D341Med (cell line): ENCODE results near the gene KIF26B.
A peak's percentile ranks its signal among the peaks of the same experiment; 100 is the strongest.
"Not testable (repeated sequence)": the region's sequence is repeated elsewhere in the genome, so short reads cannot be mapped to it uniquely, and the experiment has no call there.

ENCODE experiments used
- DNase-seq: peaks from one replicate; pipeline ENCODE4 v3.0.0; 2012; ENCODE audit warnings: low spot score

KIF26B gene

DNA sequence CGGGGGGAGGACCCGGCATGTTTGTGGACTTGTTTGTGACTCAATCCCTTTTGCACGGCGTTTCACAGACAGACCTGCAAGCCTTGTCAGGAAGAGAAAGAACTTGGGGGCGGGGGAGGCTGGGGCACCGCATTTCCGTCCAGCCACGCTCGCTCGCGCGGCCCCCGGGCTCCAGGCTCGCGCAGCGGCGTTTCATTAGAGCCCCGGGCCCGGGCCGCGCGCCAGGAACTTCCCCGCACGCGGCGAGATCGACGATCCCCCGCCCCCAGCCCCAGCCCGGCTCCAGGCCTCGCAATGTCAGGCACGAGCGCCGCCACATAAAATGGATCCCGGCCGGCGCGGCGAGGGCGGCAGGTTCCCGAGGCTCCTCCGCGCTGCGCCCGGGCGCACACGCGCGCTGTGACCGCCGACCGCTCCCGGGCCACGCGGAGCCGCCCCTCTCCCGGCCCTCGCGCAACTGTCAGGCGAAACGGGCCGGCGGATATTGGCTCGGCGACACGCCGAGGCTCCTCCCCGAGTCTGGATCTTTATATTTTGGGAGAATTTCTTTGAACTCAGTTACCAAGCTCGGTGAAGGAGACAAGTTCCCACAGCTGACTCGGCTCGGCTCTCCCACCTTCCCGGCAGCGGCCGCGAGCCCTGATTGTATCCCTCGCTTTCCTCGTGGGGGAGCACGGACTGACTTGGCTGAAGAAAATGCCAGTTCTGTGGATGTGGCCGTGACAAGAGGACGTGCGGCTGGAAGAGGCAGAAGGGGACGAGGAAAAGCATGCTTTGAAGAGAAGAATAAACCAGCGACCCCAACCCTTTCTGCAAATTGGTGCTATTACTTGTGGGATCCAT is at the start of gene KIF26B:
Gene KIF26B (plus strand): TSS at position 557 of the 843 bp plus-strand sequence. CDS start 440 bp downstream, outside the sequence.
- peak; percentile 81 for DNase-seq

DNA sequence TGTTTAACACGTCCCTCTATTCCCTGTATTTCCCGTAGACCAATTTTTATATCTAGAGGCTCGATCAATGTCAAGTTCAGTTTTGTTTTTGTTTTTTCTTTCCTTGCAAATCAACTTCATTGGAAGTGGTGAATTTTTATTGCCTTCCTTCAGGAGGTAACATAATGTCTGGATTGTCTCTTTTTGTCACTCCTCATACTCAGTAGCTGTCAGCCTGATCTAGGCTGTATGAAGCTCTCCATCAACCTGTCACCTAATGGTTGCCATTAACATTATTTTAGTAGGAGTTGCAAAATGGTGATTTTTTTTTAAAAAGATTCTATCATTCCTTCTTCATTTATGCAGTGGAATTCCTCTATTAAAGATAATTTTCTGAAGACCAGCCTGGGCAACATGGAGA is 49.7 kb upstream of the KIF26B start:
- no peak for DNase-seq

DNA sequence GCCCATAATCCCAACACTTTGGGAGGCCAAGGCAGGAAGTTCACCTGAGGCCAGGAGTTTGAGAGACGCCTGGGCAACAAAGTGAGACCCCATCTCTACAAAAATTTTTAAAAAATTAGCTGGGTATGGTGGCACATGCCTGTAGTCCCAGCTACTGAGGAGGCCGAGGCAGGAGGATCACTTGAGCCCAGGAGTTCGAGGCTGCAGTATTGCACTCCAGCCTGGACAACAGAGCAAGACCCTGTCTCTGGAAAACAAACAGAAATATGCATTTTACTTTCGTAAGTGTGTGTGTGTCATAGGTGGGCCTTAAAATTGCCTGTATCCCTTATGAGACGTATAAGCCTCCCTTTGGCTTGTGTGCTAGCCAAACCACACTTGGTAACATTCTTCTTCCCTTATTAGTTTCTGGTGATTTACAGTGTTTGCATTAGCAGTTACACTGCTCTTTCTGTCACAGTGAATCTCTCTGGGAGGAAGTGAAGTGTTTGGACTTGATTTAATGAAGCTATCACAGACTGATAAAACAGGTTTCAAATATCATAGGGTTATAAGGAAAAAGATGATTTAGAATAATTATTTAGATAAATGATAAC is 48.9 kb upstream of the KIF26B start:
- DNase-seq, result no peak

DNA sequence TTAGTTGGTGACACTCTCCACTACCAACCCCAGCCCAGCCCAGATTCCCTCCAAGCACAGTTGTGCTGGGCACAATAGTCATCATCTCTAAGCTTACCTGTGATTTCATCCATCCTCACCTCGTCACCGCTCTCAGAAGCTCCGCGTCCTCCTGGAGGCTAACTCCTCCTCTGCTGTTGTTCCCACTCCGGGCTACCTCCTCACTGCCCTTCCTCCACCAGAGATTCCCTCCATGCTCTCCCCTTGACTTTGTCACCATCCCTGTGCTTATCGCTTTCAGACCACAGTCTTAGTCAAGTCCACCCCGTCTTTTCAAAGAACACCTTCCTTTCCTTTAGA is 47.0 kb upstream of the KIF26B start:
- DNase-seq, result no peak

DNA sequence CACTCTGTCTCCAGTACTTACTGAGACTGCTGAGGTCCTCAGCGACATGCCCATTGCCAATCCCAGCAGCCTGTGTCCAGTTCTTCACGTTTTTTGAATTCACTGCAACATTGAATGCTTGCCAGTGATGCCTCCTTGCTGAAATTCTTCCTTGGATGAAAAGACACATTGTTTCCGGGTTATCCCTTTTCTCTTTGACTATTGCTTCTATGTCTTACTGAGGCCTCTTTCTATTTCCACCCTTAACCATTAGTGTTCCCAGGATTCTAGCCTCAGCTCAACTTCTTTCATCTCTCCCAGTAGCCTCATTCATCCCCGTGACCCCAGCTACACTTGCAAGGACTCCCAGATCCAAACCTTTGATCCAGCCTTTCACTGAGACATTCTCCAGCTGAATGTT is 46.5 kb upstream of the KIF26B start:
- no peak for DNase-seq

DNA sequence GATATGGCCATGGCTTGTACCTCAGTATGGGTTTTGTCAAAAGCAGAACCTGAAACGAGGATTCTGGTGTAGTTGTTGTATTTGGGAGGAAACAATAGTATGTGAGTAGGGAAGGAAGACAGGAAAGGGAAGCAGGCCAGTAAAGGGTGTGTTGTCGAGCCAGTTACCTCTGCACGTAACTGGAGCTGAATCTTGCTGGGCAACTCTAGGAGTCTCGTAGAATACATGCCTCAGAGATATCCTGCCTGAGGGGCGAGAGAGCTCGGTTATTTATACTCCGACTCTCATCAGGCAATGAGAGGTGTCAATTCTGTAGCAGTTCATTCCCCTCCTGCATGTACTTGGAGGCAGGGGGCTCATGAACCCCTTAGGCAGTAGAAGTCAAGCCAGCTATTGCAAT is 45.9 kb upstream of the KIF26B start:
- no peak for DNase-seq

DNA sequence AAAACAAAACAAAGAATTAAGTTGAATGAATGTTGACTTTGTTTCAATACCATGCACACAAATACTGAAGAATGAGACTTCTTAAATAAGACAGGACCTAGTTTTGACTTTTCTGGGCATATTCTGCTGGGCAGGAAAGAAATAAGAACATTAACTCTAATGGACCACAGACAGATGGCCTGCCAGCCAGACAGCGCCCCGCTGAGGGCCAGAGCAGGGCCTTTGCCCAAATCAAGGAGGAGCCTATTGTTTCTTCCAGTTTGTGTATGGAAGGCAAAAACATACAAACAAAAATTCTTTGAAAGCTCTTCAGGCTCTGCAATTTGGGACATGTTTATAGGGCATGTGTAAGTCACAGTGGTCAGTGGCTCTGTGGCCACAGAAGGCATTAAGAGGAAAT is 44.4 kb upstream of the KIF26B start:
- DNase-seq, result no peak

DNA sequence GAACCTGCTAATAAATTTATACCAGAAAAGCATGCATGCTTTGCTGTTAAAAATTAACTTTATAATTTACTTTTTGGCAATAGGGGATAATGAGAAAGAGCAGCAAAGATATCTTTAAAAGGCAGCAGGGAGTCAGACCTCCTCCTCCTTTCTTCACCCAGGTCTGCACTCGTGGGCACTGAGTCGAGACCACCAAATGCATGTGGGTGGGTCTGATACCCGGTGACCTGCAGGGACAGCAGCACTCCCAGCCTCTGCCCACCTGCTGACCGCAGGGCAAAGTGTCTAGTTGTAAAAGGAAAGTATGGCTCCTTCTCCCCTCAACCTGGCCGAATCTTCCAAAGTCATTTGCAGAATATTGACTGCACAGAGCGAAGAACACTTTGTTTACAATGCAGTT is 43.7 kb upstream of the KIF26B start:
- no peak for DNase-seq

DNA sequence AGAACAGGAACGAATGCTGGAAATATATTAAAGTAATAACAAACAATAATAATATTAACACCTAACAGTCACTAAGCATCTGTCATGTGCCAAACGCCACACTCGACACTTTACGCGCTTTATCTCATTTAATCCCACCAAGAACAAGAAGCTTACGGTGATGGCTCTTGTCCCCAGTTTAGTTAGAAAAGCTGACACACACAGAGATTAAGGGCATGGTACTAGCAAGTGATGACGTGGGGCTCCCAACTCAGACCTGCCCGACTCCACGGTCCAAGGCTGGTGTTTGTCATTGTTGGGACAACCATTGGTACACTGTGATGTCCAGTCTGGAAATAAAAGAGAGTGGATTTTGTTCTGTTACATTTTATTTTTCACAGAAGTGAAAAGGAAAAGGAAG is 41.1 kb upstream of the KIF26B start:
- DNase-seq, result no peak

DNA sequence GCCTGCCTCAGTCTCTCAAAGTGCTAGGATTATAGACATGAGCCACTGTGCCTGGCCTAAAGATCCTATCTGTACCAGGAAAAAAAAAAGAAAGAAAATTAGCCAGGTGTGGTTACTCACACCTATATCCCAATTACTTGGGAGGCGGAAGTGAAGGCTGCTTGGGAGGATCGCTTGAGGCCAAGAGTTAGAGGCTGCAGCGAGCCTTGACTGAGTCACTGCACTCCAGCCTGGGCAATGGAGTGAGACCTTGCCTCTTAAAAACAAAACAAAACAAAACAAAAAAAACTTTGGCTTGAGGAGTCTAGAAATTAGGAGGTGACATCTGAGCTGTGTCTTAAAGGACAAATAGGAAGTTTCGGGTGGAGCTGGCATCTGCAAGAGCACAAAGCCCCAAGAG is 38.7 kb upstream of the KIF26B start:
- no peak for DNase-seq

DNA sequence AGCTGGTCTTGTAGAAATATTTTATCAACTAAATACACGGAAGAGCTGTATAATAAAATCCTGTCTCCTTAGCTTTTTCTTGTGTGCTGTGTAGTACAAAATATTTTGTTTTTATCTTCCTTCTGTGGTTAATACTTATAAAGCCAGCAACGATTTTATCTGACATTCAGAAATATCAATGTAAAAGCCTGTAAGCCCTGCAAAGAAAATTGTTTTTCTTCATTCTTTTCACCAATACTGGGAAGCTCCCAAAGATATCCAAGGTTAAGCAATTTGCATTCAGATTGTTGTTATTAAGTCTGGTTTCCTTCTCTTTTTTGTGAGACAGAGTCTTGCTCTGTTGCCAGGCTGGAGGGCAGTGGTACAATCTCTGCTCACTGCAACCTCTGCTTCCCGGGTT is 38.0 kb upstream of the KIF26B start:
- DNase-seq, result no peak

DNA sequence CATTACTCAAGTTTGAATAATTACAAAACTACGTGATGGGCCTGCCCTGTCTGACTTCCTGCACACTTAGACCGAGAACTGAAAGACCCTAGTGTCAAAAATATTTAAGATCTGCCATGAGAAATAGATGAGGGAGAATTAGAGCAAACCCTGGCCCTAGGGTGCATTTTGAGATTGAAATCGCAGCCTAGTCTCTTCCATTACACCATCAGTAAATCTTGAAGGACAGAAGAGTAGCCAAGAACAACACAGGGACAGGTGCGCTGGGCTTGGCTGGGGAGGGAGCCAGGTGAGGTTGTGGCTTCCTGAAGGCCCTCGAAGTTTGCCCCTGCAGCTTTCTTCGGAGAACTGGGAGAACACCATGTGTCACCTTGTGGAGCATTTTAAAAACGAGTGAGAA is 36.7 kb upstream of the KIF26B start:
- no peak for DNase-seq

DNA sequence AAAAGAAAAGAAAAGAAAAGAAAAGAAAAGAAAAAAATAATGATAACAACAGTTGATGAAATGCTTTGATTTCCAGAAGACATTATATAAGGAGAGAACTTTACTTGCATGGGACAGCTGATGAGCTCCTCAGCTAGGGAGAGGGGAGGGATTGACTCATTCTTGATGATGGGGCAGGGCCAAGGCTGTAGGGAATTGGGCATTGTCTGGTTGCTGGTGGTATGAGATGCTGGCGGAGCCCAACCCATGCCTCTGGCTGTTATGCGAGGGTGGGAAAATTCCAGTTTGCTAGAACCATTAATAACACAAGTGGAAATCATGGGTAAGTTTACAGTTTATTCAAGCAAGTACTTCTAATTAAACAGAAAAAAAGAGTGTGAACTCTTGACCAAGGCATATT is 36.0 kb upstream of the KIF26B start:
- no peak for DNase-seq

DNA sequence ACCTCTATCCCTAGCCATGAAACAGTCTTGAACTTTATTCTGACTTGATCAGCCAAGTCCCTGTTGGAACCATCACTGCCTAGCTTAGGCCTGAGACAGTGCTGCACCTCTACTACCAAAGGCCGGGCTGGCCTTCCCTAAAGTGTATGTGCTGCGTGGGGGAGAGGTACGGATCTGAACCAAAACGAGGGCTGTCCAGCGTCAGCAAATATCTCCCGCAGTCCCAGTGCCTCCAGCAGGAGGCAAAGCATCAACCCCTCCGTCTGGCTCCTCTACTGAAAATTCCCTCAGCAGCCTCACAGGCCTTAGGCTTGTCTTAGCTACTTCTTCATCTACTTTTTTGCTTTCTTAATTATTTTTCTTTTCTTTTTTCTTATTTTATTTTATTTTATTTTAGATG is 33.3 kb upstream of the KIF26B start:
- no peak for DNase-seq

DNA sequence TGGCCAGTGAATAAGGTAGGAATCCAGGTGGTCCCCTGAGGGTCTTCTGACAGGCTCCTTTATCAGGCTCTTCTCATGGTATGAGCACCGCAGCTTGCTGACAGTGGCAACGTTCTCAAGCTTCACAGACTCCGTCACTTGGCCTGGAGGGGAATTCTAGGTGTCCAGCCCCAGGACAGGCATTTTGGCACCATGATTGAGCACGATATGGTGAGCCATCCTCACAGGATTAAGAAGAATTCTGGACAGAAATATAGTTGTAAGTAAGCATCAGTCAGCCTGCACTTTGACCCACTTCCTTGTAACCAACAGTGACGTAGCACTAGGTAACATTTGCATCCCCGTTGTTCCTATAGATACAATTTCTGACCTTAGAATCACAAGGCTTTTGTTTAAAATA is 30.5 kb upstream of the KIF26B start:
- DNase-seq, result no peak

DNA sequence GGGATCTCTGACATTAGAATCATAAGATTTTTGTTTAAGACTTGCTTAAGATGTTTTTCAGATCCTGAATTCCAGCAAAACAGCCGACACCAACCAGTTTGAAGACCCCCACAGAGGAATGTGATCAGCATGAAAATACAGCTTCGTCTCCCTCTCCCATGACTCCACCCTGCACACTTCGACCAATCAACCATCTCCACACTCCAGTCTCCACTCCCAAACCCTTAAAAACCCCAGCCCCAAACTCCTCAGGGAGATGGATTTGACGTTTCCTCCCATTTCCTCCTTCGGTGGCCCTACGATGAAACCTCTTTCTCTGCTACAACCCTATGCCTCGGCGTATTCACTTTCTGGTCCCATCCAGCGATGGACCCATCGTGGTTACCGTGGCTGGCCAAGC is 30.1 kb upstream of the KIF26B start:
- no peak for DNase-seq

DNA sequence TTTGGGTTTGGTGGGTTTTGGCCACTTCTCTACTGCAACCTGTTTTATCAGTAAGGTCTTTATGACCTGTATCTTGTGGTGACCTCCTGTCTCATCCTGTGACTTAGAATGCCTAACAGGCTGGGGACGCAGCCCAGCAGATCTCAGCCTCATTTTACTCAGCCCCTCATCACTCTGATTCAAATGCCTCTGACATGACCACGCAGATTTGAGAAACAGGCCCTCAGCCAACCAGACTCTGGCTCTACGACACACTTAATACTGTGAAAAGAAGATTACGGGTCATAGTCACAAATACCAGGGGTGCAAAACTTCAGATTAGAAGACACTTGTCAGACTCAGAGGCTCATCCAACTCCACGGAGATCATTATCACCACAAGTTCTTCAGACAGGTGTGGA is 28.3 kb upstream of the KIF26B start:
- no peak for DNase-seq

DNA sequence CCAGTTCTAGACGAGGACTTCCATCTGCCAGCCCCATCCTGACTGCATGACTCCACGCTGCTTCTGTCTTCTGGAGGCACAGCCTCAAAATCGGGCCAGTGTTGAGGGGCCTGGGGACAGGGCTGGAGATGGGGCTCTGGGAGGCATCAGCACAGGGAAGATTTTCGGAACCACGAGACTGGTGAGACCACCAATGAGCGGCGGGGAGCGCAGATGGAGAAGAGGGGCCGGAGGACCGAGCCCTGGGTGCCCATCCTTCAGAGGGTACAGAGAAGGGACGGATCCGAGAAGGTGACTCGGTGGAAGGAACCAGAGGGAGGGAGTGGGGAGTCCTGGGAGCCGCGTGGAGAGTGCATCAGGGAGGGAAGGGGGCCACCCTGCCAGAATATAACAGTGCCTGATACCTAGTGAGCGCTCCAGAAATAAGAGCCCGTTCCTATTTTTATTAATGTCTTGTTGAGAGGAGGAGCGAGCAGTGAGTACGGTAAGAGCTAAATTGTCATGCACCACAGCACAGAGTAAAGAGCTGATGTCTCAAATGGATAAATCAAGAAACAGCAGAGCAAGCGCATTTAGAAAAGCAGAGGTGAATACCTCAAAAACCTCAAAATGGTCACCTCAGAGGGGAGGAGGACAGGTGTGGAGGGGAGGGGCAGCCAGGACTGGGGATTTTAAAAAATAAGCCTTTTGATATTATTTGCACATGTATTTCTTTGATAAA is 26.2 kb upstream of the KIF26B start:
- no peak for DNase-seq

DNA sequence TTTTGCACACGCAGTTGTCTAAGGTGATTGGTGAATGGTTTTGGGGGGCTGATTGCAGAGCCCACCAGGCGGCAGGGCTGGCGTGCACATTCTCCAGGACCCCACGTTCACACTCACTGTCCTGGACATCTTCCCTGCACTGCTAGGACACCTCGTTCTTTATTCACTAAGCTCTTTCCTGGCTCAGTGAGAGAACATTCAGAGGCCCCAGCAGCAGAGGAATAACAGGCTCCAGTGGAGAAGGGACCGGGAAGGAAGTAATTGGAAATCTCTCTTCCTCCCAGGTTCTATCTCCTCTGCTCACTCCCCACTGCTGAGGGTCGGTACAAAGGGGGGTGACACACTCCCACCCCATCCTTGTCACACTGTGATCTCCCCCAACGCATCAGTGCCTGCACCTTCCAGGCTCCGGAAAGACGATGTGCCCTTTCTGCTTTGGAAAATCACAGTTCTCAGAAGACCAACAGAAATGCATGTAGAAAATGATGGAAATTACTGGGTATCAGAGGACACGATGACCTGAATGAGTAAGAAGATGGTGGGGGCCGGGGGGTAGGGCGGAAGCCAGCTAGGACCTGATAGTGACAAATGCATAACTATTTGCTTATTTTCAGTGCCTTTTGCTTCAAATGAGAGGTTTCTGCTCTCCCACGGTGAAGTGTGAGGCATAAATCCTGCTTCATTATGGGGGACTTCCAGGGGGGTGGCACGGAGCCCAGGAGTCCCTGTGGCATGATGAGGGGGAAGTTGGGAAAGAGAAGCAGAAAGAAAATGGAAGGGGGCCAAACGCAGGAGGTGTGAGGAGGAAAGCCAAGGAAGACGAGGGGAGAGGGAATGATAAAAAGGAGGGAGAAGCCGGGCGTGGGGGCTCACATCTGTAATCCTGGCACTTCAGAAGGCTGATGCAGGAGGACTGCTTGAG is 25.2 kb upstream of the KIF26B start:
- DNase-seq, result no peak

DNA sequence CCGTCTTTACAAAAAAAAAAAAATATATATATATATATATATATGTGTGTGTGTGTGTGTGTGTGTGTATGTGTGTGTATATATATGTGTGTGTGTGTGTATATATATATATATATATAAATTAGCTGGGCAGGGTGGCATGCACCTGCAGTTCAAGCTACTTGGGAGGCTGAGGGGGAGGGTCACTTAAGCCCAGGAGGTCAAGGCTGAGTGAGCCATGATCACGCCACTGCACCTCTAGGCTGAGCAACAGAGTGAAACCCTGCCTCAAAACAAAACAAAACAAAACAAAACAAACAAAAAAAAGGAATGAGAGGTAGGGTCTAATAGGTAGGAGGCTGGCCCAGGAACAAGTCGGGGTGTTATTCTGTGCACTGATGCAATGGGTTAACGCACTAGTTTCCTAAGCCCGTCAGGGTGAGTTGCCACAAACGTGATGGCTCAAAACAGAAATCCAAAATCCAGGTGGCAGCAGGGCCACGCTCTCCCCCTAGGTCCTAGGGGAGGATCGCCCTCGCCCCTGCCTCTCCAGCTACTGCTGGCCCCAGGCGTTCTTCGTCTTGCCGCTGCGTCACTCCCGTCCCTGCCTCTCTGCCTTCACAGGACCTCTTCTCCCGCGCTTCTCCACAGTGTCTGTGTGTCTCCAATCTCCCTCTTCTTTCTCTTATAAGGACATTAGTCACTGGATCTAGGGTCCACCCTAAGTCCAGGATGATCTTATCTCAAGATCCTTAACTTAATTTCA is 24.3 kb upstream of the KIF26B start:
- DNase-seq, result not testable (repeated sequence)

DNA sequence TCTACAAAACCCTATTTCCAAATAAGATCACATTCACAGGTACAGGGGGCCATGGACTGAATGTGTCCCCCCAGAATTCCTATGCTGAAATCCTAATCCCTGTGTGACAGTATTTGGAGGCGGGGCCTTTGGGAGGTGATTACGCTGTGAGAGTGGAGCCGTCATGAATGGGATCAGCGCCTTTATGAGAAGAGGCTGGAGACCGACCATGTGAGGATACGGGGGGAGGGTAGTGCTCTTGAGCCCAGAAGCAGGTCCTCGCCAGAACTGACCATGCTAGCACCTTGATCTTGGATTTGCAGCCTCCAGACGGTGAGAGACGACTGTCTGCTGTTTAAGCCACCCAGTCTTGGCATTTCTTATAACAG is 23.8 kb upstream of the KIF26B start:
- DNase-seq, result no peak

DNA sequence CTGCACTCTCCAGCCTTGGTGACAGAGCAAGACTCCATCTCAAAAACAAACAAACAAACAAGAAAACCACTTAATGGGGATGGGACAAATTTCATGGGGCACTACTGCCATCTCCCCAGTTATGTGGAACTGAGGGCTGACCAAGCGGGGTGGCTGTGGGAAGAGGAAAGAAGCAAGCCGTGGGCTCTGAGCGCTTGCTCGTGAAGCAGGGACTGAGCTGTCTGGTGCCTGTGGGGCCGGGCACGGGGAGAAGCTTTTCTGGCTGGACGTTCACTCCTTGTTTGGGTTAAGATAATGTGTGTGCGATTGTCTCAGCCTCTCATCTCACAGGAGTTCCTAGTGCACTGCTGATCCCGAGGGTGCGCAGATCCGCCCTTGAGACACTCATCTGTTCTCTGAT is 22.0 kb upstream of the KIF26B start:
- DNase-seq, result no peak
